OCI-LY1 (cell line): ENCODE data around the gene MS4A12.

Experiments used
- H2AFZ ChIP-seq: fragments of 200-600 bp; sonication (generic), shearing (Covaris generic); 2 replicates; pipeline ENCODE4 v1.6.0; 2014; ENCODE audit warnings: antibody characterized with exemption, mild to moderate bottlenecking, low read length
- H3F3A ChIP-seq: fragments of 200-600 bp; sonication (generic), shearing (Covaris generic); 2 replicates; pipeline ENCODE4 v1.6.0; 2014; ENCODE audit warnings: mild to moderate bottlenecking, antibody characterized with exemption, low read length, moderate library complexity; ENCODE audit not compliant: insufficient read depth
- H3K27ac ChIP-seq: fragments of 200-600 bp; sonication (generic); 2 replicates; pipeline ENCODE4 v1.5.1; 2014; ENCODE audit warnings: low read length, mixed run types, mild to moderate bottlenecking, low read depth; ENCODE audit not compliant: poor library complexity, severe bottlenecking
- H3K27me3 ChIP-seq: fragments of 200-600 bp; sonication (generic); 2 replicates; pipeline ENCODE4 v1.6.0; 2014; ENCODE audit warnings: antibody characterized with exemption, mild to moderate bottlenecking, low read length, moderate library complexity; ENCODE audit not compliant: insufficient read depth
- H3K36me3 ChIP-seq: fragments of 200-600 bp; sonication (generic); 2 replicates; pipeline ENCODE4 v1.6.1; 2014; ENCODE audit warnings: mild to moderate bottlenecking, antibody characterized with exemption, low read length, moderate library complexity, mixed read lengths; ENCODE audit not compliant: insufficient read depth
- H3K4me1 ChIP-seq: fragments of 200-600 bp; sonication (generic); 2 replicates; pipeline ENCODE4 v1.5.1; 2014; ENCODE audit warnings: mild to moderate bottlenecking, low read length, moderate library complexity; ENCODE audit not compliant: insufficient read depth, severe bottlenecking
- H3K4me2 ChIP-seq: fragments of 200-600 bp; sonication (generic), shearing (Covaris generic); 2 replicates; pipeline ENCODE4 v1.6.1; 2014; ENCODE audit warnings: low read length
- H3K4me3 ChIP-seq: fragments of 200-600 bp; sonication (generic); 2 replicates; pipeline ENCODE4 v1.5.1; 2014; ENCODE audit warnings: low read length, low read depth, mild to moderate bottlenecking, mixed read lengths; ENCODE audit not compliant: poor library complexity, severe bottlenecking
- H3K79me2 ChIP-seq: fragments of 200-600 bp; shearing (Covaris generic); 2 replicates; pipeline ENCODE4 v1.6.1; 2016; ENCODE audit warnings: mixed run types, low read length, mixed read lengths; ENCODE audit not compliant: insufficient read depth
- H3K9ac ChIP-seq: fragments of 200-600 bp; sonication (generic), shearing (Covaris generic); 2 replicates; pipeline ENCODE4 v1.6.1; 2014; ENCODE audit warnings: mild to moderate bottlenecking, low read length, mixed read lengths
- H3K9me2 ChIP-seq: fragments of 200-600 bp; sonication (generic), shearing (Covaris generic); 2 replicates; pipeline ENCODE4 v1.6.1; 2014; ENCODE audit warnings: low read depth, mild to moderate bottlenecking, low read length, mixed read lengths
- H3K9me3 ChIP-seq: fragments of 200-600 bp; shearing (Covaris generic); 2 replicates; pipeline ENCODE4 v1.6.1; 2014; ENCODE audit warnings: low read length, mixed read lengths
- H4K20me1 ChIP-seq: fragments of 200-600 bp; sonication (generic), shearing (Covaris generic); 2 replicates; pipeline ENCODE4 v1.6.0; 2016; ENCODE audit warnings: mild to moderate bottlenecking, low read length; ENCODE audit not compliant: insufficient read depth
- CTCF ChIP-seq: fragments of 200-600 bp; sonication (generic), shearing (Covaris generic); IDR thresholded peaks from 2 replicates; pipeline ENCODE4 v1.5.1; 2017; ENCODE audit warnings: mild to moderate bottlenecking, antibody characterized with exemption, low read length, moderate library complexity, mixed read lengths
- EZH2 ChIP-seq: fragments of 200-600 bp; sonication (generic), shearing (Covaris generic); IDR thresholded peaks from 2 replicates; pipeline ENCODE4 v1.8.0; 2017; ENCODE audit warnings: borderline replicate concordance, mixed run types, mild to moderate bottlenecking, antibody characterized with exemption, low read length, moderate library complexity, mixed read lengths

The MS4A12 gene

DNA sequence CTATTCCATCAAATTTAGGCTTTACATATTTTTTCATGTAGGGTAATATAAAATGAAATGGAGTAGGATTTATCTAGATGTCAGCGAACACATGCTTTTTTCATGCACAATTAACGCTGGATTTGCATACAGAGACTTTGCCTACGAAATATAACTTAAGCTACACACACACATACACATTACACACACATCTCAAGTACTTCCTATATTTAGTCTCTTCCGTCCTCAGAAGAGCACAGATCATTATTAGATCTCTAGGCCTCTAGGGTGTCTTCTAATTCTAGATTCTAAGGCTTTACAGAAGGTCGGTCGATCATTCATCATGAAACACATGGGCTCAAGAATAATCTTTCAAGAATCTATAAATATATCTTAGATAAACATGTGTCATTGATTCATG lies 18.8 kb downstream of the MS4A12 start:
- no peaks in the 10 kb centered on the region for H3K9me2 ChIP-seq
- no peaks in the 10 kb centered on the region for H3K79me2 ChIP-seq
- H3F3A ChIP-seq, result no peaks in the 10 kb centered on the region
- H3K4me1 ChIP-seq, result no peaks in the 10 kb centered on the region
- no peak overlapping the region for H2AFZ ChIP-seq
- no peak overlapping the region for H3K27ac ChIP-seq
- no peaks in the 10 kb centered on the region for H3K9me3 ChIP-seq
- no peak overlapping the region for H3K4me2 ChIP-seq
- H3K4me3 ChIP-seq, result no peak overlapping the region
- H3K36me3 ChIP-seq, result no peaks in the 10 kb centered on the region
- H4K20me1 ChIP-seq, result no peaks in the 10 kb centered on the region
- no peak for TF ChIP-seq CTCF
- no peak for TF ChIP-seq EZH2
- no peaks in the 10 kb centered on the region for H3K27me3 ChIP-seq
- H3K9ac ChIP-seq, result no peak overlapping the region

DNA sequence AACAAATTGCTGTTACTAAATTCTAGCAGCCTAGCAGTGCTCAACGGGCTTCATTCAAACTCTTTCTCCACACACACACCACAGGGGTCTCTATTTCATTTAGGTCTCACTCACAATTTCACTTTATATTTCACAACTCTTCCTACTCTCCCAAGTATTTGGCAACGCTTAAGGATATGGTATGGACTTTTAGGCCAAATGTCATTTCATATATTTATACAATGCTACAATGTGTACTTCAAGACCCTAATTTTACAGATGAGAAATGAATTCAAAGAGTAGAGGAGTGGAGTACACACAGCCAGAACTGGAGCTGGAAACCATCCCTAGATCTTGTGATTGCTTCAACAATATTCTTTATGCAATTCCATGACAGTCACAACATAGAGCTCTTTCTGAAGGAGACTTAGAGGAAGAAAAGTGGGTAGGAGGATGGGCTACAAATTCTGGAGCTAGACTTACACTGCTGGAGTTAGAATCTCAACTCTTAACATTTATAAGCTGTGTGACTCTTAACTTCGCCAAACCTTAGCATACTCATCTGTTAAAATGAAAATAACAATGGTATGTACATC lies 20.2 kb downstream of the MS4A12 start:
- Histone ChIP-seq H3K4me3 (no peak overlapping the region), H2AFZ (no peak overlapping the region), H3F3A (no peaks in the 10 kb centered on the region), H3K9me3 (no peaks in the 10 kb centered on the region), H3K27ac (no peak overlapping the region), H3K36me3 (no peaks in the 10 kb centered on the region), H3K79me2 (no peaks in the 10 kb centered on the region), H3K9me2 (no peaks in the 10 kb centered on the region), H3K27me3 (no peaks in the 10 kb centered on the region; the same call in 1 of the 2 replicates), H3K4me1 (no peaks in the 10 kb centered on the region), H3K9ac (no peak overlapping the region), H3K4me2 (no peak overlapping the region), H4K20me1 (no peaks in the 10 kb centered on the region)
- TF ChIP-seq EZH2 (no peak), CTCF (no peak)

GRCh38 chr11:60513496-60514460 lies 21.2 kb downstream of the MS4A12 start:
- H3K27me3 ChIP-seq, result no peaks in the 10 kb centered on the region; the same call in 1 of the 2 replicates
- H3K4me1 ChIP-seq, result no peaks in the 10 kb centered on the region
- no peaks in the 10 kb centered on the region for H3K9me3 ChIP-seq
- H3K79me2 ChIP-seq, result no peaks in the 10 kb centered on the region
- H3K9me2 ChIP-seq, result no peaks in the 10 kb centered on the region
- no peaks in the 10 kb centered on the region for H3K36me3 ChIP-seq
- H3F3A ChIP-seq, result no peaks in the 10 kb centered on the region
- H3K4me3 ChIP-seq, result no peak overlapping the region
- no peak overlapping the region for H3K4me2 ChIP-seq
- TF ChIP-seq CTCF (no peak), EZH2 (no peak)
- no peak overlapping the region for H3K27ac ChIP-seq
- no peaks in the 10 kb centered on the region for H4K20me1 ChIP-seq
- H2AFZ ChIP-seq, result no peak overlapping the region
- H3K9ac ChIP-seq, result no peak overlapping the region
